Esophagus muscularis mucosa (tissue), 4 donors: ENCODE results near the gene CDKN3.

Source experiments
- EP300 ChIP-seq: sonication (generic); formaldehyde crosslinking; IDR thresholded peaks from one replicate; pipeline ENCODE4 v1.6.1; 2017; ENCODE audit warnings: antibody characterized with exemption
- POLR2A ChIP-seq: fragments of 450-650 bp; IDR thresholded peaks from one replicate; pipeline ENCODE4 v1.6.1; 2017; ENCODE audit warnings: antibody characterized with exemption, moderate library complexity, mild to moderate bottlenecking, low read depth
- TF ChIP-seq, protein P1 (sequence below), 3 experiments: fragments of 200-600 bp in 2 of 3; fragments of 450-650 bp in 1 of 3; sonication (generic) in 2 of 3; IDR thresholded peaks; one replicate each; pipeline ENCODE4 v1.5.1; 2017 to 2019; ENCODE audit warnings: antibody characterized with exemption in 3 of 3, mild to moderate bottlenecking in 2 of 3, moderate library complexity in 1 of 3

DNA sequence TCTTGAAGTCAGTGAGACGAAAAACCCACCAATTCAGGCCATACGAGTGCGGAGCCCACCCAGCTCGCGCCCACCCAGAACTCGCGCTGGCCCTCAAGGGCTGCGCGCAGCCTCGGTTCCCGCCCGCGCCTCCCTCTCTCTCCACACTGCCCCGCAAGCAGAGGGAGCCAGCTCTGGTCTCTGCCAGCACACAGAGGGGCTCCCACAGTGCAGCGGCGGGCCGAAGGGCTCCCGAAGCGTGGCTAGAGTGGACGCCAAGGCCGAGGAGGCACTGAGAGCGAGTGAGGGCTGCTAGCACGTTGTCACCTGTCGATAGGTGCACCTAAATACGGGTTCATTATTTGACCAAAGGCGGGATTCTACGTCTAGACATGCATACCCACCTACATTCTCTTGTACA is 2.2 kb upstream of the CDKN3 start:
- TF ChIP-seq, protein P1, sequence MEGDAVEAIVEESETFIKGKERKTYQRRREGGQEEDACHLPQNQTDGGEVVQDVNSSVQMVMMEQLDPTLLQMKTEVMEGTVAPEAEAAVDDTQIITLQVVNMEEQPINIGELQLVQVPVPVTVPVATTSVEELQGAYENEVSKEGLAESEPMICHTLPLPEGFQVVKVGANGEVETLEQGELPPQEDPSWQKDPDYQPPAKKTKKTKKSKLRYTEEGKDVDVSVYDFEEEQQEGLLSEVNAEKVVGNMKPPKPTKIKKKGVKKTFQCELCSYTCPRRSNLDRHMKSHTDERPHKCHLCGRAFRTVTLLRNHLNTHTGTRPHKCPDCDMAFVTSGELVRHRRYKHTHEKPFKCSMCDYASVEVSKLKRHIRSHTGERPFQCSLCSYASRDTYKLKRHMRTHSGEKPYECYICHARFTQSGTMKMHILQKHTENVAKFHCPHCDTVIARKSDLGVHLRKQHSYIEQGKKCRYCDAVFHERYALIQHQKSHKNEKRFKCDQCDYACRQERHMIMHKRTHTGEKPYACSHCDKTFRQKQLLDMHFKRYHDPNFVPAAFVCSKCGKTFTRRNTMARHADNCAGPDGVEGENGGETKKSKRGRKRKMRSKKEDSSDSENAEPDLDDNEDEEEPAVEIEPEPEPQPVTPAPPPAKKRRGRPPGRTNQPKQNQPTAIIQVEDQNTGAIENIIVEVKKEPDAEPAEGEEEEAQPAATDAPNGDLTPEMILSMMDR (IDR thresholded peaks at IDR 0.05) = no peak
- TF ChIP-seq POLR2A (no peak), EP300 (no peak)
